DND-41 (cell line): Measurements from ENCODE around the gene ATP2A3.
A peak's percentile ranks its signal among the peaks of the same experiment; 100 is the strongest.

ENCODE experiments used
- ATAC-seq: fragments of 200-7000 bp; cut with Tn5 transposase; 3 replicates; pipeline ENCODE4 v1.9.1; 2021; ENCODE audit warnings: low read depth; ENCODE audit not compliant: insufficient read depth
- DNase-seq: peaks from one replicate; pipeline ENCODE4 v3.0.0-alpha.2; 2020
- H2AFZ ChIP-seq: 2 replicates; pipeline ENCODE4 v1.6.0; 2012; ENCODE audit warnings: low read depth, low read length
- H3K27ac ChIP-seq: 2 replicates; pipeline ENCODE4 v1.5.1; 2012; ENCODE audit warnings: low read length, inconsistent platforms
- H3K27me3 ChIP-seq: fragments of 200-600 bp; sonication (generic); 2 replicates; pipeline ENCODE4 v1.6.0; 2012; ENCODE audit warnings: low read length, mild to moderate bottlenecking, inconsistent platforms; ENCODE audit not compliant: insufficient read depth, poor library complexity
- H3K36me3 ChIP-seq: 2 replicates; pipeline ENCODE4 v1.5.1; 2012; ENCODE audit warnings: low read length, inconsistent platforms; ENCODE audit not compliant: insufficient read depth
- H3K4me1 ChIP-seq: 2 replicates; pipeline ENCODE4 v1.5.1; 2012; ENCODE audit warnings: mild to moderate bottlenecking, low read length; ENCODE audit not compliant: insufficient read depth
- H3K4me2 ChIP-seq: 2 replicates; pipeline ENCODE4 v1.6.0; 2012; ENCODE audit warnings: mild to moderate bottlenecking, moderate library complexity, low read length, inconsistent platforms; ENCODE audit not compliant: insufficient read depth
- H3K4me3 ChIP-seq, 2 experiments: fragments of 200-600 bp in 1 of 2; shearing (Covaris generic) in 1 of 2; 2 replicates each; pipeline ENCODE4 v1.5.1; 2012 to 2016; ENCODE audit warnings: inconsistent platforms in 2 of 2, low read length in 2 of 2, mild to moderate bottlenecking in 2 of 2, low read depth in 1 of 2, moderate library complexity in 1 of 2
- H3K79me2 ChIP-seq: 2 replicates; pipeline ENCODE4 v1.6.0; 2012; ENCODE audit warnings: low read length, inconsistent platforms; ENCODE audit not compliant: insufficient read depth
- H3K9ac ChIP-seq: 2 replicates; pipeline ENCODE4 v1.6.0; 2012; ENCODE audit warnings: low read depth, mild to moderate bottlenecking, inconsistent platforms, low read length, moderate library complexity
- H3K9me3 ChIP-seq: 2 replicates; pipeline ENCODE4 v1.5.1; 2012; ENCODE audit warnings: low read length, moderate library complexity, mild to moderate bottlenecking, inconsistent platforms; ENCODE audit not compliant: insufficient read depth, severe bottlenecking
- H4K20me1 ChIP-seq: 2 replicates; pipeline ENCODE4 v1.6.0; 2012; ENCODE audit warnings: low read length; ENCODE audit not compliant: insufficient read depth
- CTCF ChIP-seq: IDR thresholded peaks from 2 replicates; pipeline ENCODE4 v1.5.1; 2012; ENCODE audit warnings: borderline replicate concordance, low read length, moderate library complexity, mild to moderate bottlenecking; ENCODE audit not compliant: poor library complexity, severe bottlenecking; ENCODE audit errors: extremely low read depth
- EZH2 ChIP-seq: IDR thresholded peaks from 3 replicates; pipeline ENCODE4 v1.6.1; 2012; ENCODE audit warnings: borderline replicate concordance, low read depth, mild to moderate bottlenecking, moderate library complexity, low read length, inconsistent platforms; ENCODE audit not compliant: severe bottlenecking

ATP2A3 gene

GRCh38 chr17:3968015-3968414 is 3.8 kb upstream of the ATP2A3 start:
- ATAC-seq (no peak), DNase-seq (no peak)
- H3K36me3 ChIP-seq: peaks cover 2% of the 10 kb centered on the region; the same call in 1 of the 2 replicates
- no peaks in the 10 kb centered on the region for H3K9me3 ChIP-seq
- H4K20me1 ChIP-seq: peaks cover 3% of the 10 kb centered on the region; the same call in 1 of the 2 replicates
- H3K4me2 ChIP-seq: no peak overlapping the region
- no peak overlapping the region for H3K9ac ChIP-seq
- TF ChIP-seq CTCF (no peak), EZH2 (no peak)
- H3K79me2 ChIP-seq: peaks cover 11% of the 10 kb centered on the region
- no peak overlapping the region for H3K4me3 ChIP-seq
- H3K27me3 ChIP-seq: no peaks in the 10 kb centered on the region
- H3K4me1 ChIP-seq: peaks cover 30% of the 10 kb centered on the region
- H3K27ac ChIP-seq: no peak overlapping the region
- no peak overlapping the region for H2AFZ ChIP-seq

GRCh38 chr17:3966720-3967363 is 2.6 kb upstream of the ATP2A3 start:
- no peak overlapping the region for H2AFZ ChIP-seq
- TF ChIP-seq CTCF: peak; percentile 24
- TF ChIP-seq EZH2: no peak
- peaks cover 30% of the 10 kb centered on the region for H3K4me1 ChIP-seq
- peaks cover 23% of the 10 kb centered on the region for H3K79me2 ChIP-seq
- peaks cover 12% of the 10 kb centered on the region for H4K20me1 ChIP-seq
- H3K27ac ChIP-seq: no peak overlapping the region; the same call in 1 of the 2 replicates
- no peak overlapping the region for H3K4me2 ChIP-seq
- no peak overlapping the region for H3K9ac ChIP-seq
- peaks cover 6% of the 10 kb centered on the region; the same call in 1 of the 2 replicates for H3K36me3 ChIP-seq
- no peak overlapping the region for H3K4me3 ChIP-seq
- H3K27me3 ChIP-seq: no peaks in the 10 kb centered on the region
- H3K9me3 ChIP-seq: no peaks in the 10 kb centered on the region
- ATAC-seq (no peak), DNase-seq (no peak)

- H3K4me2 ChIP-seq: peak overlapping the region; percentile 91
- peak; percentile 55 for ATAC-seq
- peak overlapping the region; percentile 99 for H3K27ac ChIP-seq
- TF ChIP-seq CTCF: peak; percentile 52
- TF ChIP-seq EZH2: no peak
- peak overlapping the region; percentile 69 for H2AFZ ChIP-seq
- H3K79me2 ChIP-seq: peaks cover 38% of the 10 kb centered on the region
- peak overlapping the region in 1 of 2 experiments; percentile 90; a peak in 3 of 4 replicates for H3K4me3 ChIP-seq
- no peaks in the 10 kb centered on the region for H3K9me3 ChIP-seq
- peak; percentile 92 for DNase-seq
- H4K20me1 ChIP-seq: peaks cover 22% of the 10 kb centered on the region
- H3K27me3 ChIP-seq: no peaks in the 10 kb centered on the region
- peaks cover 15% of the 10 kb centered on the region for H3K36me3 ChIP-seq
- peaks cover 43% of the 10 kb centered on the region for H3K4me1 ChIP-seq
- peak overlapping the region; percentile 83 for H3K9ac ChIP-seq
Observed at GRCh38 chr17:3965118-3965800, 1.0 kb upstream of the ATP2A3 start.
